HPDE6-E6E7 (cell line): ENCODE results near the gene OR51D1.

Source experiments
- DNase-seq: peaks from one replicate; pipeline ENCODE4 v3.0.0; 2011; ENCODE audit warnings: missing footprints; ENCODE audit errors: extremely low spot score

Gene OR51D1, protein sequence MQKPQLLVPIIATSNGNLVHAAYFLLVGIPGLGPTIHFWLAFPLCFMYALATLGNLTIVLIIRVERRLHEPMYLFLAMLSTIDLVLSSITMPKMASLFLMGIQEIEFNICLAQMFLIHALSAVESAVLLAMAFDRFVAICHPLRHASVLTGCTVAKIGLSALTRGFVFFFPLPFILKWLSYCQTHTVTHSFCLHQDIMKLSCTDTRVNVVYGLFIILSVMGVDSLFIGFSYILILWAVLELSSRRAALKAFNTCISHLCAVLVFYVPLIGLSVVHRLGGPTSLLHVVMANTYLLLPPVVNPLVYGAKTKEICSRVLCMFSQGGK

DNA sequence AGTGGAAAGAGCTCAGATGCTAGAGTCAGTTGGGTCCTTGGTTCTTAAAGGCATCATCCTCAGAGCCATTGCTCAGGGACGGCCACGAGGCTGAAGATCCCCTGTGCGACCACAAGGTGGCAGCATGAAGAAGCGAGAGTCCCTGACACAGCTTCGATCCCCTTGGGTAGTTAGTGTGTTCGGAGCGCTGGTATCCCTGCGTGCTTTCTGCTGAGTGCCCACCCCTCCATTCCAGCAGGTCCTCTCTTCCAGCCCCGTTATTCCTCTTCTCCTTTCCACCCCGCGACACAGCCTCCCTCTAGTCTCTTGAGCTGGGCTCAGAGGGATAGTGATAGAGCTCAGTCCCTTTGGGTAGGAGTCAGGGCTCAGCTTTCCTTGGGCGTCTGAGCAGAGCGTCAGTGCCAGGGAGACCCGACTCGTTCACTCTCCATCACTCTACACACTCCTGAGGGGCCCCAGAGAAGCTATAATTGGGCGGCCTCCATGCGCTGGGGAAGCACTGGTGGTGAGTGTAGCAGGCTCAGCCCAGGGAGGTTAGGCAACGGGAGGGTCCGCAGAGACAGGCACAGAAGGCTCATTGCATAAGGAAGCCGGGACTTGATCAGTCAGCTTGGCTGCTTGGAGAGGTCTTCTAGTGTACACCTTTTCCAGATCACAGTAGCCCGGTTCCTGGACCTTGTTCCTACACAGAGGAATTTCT, at the start of gene OR51D1:
Gene OR51D1 (plus strand): TSS at position 516 of the 700 bp plus-strand sequence. CDS start 2,314 bp downstream, outside the sequence.
- peak; percentile 59 for DNase-seq

DNA sequence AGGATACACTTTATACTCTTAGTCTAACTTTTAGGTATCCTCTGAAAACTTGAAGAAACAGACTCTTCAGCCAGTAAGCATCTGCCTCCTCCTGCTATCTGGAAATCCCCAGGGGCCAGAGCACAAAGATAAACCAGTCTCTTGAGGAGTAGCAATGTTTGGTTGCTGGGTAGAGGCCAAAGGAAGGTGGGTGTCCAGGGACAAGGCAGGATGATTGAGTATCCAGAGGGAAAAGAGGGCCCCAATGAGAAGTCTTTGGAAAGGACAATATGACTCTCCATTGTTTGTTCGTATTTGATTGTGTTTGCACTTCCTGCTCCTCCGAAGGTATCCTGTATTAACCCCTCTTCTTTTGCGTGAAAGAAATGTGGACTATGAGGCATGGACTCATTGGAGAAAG, 48.3 kb upstream of the OR51D1 start:
- DNase-seq, result no peak

DNA sequence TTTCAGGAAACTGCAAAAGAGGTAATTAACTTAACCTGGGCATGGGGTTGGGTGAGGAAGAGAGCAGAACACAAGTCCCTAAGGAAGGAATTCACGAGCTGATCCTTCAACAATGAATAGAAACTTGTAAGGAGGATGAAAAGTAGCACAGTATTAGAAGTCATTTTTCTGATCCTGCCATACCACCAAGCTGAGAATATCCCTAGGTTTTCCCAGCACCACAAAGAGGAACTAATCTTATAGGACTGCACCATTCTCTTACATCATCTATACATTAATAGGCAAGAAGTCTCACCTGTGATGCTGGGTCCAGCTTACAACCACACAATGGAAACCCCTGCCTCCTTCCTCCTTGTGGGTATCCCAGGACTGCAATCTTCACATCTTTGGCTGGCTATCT, 43.5 kb upstream of the OR51D1 start, which contains the start of gene OR52I1:
Gene OR52I1 (plus strand): TSS at position 301 of the 400 bp plus-strand sequence. CDS start 0 bp downstream, at position 301.
- no peak for DNase-seq

DNA sequence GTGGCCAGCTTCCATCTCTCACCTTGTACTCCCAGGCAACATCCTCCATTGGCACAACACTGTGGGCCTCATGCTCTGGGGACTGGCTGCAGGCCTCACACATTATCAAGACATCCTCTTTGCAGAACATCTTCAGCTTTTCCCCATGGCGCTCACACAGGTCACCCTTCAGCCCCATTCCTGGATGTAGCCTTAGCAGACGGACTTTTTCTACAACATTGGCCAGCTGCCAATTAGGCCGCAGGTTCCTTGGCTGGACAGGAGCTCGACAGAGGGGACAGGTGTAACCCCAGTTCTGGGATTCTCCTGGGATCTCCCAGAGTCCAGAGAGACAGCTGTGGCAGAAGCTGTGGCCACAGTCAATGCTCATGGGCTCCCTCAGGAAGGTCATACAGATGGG, 32.2 kb upstream of the OR51D1 start:
- DNase-seq, result no peak

DNA sequence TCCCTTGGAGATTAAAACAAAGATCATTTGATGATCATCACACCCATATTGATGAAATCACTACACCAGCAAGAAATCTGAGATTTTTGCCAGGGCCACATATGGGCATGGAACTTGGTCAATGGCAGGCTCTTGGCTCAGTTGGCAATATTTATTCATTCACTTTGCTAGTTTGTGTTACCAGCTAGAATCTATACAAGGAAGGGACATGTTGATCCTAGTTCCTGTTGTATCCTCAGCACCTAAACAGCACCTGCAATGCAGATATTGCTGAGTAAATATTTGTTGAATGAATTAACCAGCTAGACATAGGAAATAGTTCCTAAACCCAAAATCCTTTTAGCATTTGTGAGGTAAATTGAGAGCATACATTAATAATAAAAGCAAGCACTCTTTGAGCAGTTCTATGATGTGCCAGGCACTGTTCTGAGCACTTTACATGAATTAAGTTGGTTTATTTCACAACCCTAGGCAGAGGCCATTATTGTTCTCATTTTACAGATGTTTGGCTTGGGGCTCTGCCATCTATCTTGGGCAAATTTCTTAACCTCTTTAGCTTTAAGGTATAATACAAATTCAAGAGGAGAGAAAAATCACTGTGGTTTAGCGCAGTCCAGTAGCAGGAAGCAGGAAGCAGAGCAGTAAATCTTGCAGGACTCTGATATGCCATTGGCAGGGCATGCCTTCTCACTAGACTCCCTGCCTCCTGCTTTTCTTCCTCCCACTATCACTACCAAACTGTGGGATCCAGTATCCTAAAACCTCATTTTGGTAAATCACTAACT, 30.9 kb upstream of the OR51D1 start:
- no peak for DNase-seq

DNA sequence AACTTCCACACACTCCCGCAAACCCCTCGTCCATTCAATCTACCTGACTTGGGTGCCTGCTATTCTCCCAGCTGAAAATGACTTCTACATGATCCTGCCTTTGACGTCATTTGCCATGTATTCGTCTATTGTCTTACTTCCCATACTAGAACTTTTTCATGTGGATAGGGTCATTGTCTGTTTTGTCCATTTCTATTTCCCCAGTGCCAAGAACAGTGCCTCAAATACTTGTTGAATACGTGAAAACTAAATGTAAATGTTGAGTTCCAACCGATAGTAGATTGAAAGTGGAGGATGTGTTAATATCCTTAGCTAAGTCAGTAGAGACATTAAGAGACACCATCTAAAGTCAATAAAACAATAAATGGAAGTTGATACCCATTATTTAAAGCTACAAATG, 30.2 kb upstream of the OR51D1 start:
- no peak for DNase-seq

DNA sequence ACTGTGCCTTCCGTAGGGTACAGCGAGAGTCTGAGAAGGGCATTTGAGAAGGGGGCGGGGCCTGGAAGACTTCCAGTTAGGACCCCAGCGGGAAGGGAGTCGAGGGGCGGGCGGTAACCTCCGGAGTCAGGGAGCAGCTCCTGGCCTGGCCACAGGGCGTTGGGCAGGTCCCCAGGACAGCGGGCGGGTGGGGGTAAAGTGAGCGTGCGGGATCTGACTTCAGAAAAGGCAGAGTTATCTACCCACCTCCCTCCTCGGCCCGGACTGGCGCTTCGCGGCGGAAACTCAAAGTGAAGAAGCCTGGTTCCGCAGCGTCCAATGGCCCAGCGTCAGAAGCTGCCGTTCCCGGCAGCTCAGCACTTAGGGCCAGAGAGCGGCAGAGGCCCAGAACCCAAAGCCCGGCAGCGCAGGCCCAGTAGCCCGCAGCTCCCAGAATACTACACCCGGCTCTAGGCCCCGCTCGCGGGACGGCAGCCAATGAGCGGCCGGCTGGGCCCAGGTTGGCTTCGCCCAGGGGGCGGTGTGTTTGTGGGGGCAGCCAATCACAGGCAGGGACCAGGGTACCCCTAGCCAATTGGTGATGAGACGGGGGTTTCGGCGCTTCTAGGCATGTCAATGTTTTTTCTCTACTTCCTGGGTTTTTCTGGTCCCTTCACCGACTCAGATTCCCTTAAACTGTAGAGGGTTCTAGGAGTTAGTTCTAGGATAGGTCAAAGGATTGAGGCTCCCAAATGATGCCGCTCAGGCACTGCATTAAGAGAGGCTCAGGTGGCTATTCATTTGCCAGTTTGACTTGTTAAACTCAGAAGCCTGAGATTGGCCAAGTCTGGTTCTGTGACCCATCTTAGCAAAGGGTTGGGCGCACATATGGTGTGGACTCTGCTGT, 29.3 kb upstream of the OR51D1 start, which contains the start of gene TRIM68:
Gene TRIM68 (minus strand): TSS at position 451 of the 886 bp plus-strand sequence. CDS start 2,727 bp downstream, outside the sequence.
- DNase-seq, result peak; percentile 95

DNA sequence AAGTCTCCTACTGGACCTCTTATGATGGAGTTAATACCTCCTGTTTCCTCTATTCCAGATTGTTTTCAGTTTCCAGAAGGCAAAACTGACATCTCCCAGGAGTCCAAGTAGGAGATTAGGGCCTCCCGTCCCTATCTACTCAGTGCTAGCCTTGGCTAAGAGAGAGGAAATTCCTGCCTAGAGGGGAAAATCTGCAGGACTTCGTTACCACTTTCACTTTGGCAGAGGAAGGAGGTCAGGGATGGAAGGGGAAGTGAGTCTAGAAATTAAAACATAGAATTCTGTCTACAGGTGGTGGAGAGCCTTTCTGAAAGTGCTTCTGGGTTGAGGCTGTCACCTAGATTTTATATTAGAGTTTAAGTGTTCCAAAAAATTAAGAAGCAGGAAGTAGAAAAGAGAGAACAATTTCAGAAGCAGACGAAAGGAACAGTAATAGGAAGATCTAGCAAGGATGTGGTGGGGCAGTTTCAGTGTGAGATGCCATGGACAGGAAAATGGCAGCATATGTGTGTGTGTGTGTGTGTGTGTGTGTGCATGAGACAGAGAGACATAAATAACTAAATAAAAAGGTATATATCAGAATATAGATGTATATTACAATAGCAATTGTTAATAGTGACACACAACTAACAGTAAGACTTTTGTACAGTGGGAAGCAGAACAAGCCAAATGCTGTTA, 26.9 kb upstream of the OR51D1 start:
- DNase-seq, result no peak

DNA sequence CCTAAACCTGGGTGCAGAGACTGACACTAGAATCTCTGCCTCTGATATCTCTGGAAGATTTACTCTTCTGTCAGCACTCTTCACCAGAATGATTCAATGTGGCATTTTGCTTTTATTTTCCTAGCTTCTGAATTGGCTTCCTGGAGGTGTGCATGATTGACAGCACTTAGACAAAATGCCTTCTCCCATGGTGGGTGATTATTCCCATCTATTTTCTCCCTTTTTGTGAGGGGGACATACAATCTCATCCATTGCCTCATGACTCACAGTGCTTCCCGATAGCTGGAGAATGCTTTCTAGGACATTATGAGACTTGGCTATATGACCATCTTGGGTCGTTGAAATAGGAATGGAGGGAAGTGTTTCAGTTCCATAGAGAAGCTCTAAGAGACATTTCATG, 25.3 kb upstream of the OR51D1 start:
- DNase-seq, result no peak

DNA sequence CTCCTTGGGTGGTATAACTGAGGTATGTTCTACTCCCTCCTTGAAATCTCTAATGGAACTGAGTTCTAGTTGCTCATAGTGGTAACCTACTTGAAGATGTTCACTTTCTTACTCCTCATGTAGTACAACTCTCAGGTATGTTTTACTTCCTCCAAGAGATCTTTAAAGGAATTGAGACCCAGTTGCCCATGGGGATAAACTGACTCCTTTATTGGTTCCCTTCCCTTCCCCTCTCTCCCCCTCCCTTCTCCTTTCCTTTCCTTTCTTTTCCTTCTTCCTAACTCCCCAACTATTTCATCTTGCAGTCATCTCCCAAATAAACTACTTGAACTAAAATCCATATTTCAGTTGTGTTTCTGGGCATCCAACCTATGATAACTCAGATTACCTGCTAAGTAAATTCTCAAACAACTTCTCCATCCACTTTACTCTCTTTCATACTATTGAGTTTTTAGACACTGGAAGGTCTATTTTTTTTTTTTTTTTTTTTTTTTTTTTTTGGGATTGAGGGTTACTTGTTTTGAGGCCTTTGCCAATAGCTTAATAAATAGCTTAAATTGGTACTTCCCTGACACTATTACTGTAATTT, 21.3 kb upstream of the OR51D1 start:
- no peak for DNase-seq

DNA sequence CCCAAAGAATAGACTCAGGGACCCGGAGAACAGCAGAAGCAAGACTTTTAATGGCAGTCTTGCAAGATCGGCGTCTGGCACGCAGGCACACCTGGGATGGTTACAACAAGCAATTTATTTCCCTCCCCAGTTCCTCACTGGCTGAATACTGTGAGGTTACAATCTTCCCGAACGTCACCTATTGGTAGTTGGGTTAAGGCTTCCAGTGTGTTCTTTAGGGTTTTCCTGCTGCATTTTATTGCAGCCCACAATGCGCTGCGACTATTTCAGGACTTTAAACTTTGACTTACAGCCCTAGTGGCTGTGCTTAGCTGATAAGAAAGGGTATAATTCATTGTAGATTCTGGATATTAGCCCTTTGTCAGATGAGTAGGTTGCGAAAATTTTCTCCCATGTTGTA, 17.8 kb upstream of the OR51D1 start:
- DNase-seq, result no peak

DNA sequence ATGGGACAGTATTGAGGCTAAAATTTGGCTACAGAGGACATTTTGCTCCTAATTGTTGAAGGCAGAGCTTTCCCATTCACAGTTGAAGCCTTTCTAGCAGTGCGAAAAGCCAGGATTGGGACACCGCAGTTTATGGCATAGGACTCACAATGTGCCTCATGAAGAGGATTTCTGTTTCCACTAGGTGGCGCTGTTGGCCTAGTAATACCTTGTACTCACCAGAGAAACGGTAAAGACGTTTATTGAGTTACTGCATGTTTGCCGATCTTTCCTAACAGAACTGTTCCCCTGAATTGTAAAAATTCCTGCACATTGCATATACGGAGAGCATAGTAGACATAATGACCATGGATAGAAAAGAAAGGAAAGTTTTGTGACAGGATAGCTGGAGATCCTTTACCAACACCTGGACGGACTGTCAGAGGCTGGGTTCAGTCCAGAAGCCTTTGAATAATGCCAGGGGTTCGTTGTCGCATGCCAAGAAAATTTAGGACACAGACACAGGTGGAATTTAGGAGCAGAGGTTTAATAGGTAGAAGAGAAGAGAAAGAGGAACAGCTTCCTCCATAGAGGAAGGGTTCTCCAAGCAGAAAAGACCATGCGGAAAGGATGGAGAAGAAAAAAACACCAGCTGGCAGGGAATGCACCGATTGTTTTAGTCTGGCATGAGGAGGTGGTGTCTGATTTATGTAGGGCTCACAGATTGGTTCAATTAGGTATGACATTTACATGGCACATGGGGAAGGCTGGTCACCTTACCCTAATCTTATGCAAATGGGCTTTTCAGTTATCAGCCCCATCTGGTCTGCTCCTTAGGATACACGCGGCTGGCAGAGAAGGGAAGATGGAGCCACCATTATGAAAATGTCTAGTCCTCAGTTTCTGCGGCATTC, 10.8 kb upstream of the OR51D1 start:
- no peak for DNase-seq

DNA sequence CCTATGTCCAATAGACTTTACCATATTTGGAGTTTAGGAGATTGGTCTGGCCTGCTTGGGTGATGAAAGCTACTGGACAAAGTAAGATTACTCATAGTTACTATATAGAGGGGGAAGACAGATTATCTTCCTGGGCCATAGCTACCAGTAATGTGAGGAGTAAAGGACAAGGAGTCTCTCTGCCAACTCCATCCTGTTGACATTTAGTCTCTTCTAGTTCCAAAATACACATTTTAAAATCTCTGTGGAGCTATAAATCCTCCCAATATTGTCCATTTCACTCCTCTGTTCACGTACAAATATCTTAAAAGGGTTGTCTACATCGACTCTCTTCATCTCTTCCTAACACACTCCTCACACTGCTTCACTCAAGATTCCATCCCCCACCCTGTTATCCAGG, 1.1 kb upstream of the OR51D1 start:
- DNase-seq, result no peak

DNA sequence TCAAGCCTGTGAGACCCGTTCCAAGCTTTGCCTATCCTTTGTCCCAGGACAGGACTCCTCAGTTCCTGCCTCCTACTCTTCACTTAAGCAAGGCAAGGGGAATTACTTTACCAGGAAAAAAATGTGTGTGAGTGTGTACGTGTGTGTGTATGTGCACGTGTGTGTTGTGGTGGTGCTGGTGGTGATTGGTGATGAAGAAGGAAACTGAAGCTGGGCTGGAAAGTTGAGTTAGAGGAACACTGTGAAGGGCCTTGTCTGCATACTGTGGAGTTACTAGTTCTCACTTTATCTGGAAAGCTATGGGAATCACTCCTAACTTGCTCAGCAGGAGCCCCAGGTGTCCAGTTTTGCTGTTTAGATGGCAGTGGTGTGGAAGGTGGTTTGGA, 378 bp downstream of the OR51D1 start:
- DNase-seq, result no peak

DNA sequence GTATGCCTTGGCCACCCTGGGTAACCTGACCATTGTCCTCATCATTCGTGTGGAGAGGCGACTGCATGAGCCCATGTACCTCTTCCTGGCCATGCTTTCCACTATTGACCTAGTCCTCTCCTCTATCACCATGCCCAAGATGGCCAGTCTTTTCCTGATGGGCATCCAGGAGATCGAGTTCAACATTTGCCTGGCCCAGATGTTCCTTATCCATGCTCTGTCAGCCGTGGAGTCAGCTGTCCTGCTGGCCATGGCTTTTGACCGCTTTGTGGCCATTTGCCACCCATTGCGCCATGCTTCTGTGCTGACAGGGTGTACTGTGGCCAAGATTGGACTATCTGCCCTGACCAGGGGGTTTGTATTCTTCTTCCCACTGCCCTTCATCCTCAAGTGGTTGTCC, 2.7 kb downstream of the OR51D1 start:
- DNase-seq, result no peak

DNA sequence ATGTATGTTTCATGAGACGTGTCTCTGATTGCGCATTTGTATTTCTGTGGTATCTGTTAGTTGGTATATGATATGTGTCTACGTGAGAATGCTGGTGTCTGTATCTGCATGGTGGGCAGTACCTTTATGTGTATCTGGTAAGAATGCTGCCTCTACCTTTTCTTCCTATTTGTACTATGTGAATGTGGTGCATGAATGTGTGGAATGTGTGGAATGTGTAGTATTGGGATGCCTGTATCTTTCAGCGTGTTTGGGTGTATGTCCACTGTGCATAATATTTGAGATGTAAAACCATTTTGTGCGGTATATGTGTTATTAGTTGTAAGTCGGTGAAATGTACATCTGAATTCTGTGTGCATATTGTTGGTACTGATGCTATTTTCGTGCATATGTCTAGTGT, 4.2 kb downstream of the OR51D1 start:
- no peak for DNase-seq

DNA sequence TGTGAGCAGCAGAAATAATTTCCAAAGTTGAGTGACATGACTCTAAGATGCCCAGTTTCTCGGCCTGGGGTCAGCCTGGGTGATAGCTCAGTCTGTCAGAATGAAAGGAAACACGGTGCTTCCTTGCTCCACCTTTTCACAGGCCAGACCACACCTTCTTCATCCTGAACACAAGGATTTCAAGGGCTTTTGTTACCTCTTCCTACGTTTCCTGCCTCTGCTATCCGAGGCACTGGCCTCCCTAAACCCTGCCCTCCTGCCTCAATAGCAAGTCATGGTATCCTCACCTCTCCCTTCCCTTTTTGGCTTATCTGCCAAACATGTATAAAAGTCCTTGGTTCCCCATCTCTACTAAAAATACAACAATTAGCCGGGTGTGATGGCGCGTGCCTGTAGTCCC, 4.8 kb downstream of the OR51D1 start:
- no peak for DNase-seq

DNA sequence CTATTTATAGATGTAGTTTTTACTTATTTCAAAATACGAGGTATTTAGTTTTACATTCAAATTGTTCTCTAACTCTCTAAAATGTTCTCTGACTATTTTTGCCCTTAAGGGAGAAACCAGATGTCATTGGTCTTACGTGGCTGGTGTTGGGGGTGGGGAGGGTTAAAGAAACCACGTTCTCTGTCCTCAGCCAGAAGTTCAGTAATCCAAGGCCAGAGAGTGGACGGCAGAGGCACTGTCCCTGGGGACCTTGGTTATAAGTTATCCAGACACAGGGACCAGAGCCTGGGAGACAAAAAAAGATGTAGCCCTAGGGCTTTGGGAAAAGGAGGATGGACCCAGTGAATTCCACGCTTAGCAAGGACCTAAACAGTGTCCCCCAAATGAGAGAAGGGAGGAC, 5.8 kb downstream of the OR51D1 start:
- no peak for DNase-seq

DNA sequence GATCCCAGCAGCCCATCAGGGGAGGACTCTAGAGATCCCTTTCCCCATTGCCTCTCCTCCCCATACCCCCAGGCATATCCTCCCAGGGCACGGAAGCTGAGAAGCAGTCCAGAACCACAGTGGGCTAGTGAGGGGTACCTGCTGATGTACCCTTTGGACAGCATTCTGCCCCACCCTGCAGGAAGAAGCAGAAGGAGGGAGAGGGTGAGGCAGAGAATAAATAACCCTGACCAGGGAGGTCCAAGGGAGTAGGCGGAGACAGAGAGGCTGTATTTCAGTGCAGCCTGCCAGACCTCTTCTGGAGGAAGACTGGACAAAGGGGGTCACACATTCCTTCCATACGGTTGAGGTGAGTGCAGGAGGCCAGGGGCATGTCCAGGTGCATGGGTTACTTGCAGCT, 6.4 kb downstream of the OR51D1 start, which contains the start of gene OR51E1:
Gene OR51E1 (plus strand): TSS at position 301 of the 400 bp plus-strand sequence. CDS start 8,545 bp downstream, outside the sequence.
- DNase-seq, result no peak
